Adrenal gland (tissue), 5 donors: ENCODE data around the gene HS3ST5.

Source experiments
- CTCF ChIP-seq, 6 experiments: fragments of 450-650 bp in 4 of 6; fragments of 200-600 bp in 2 of 6; sonication (generic) in 1 of 6; IDR thresholded peaks; 1 replicate in 5 of 6; 2 replicates in 1 of 6; pipeline versions ENCODE4 v1.5.1 to v1.8.0; 2016 to 2021; ENCODE audit warnings: antibody characterized with exemption in 6 of 6, mild to moderate bottlenecking in 2 of 6, moderate library complexity in 1 of 6
- POLR2A ChIP-seq, 2 donors: fragments of 450-650 bp; IDR thresholded peaks; one replicate each; pipeline ENCODE4 v1.6.1; 2017; ENCODE audit warnings: antibody characterized with exemption in 2 of 2, mild to moderate bottlenecking in 2 of 2, moderate library complexity in 1 of 2
- donor health status: DM: no; HTN: no; CAD: no.

GRCh38 chr6:114181664-114182063 is 161.2 kb downstream of the HS3ST5 start:
- no peak for TF ChIP-seq POLR2A (IDR thresholded peaks at IDR 0.05)
- no peak for TF ChIP-seq CTCF (IDR thresholded peaks at IDR 0.05)
